HepG2 (cell line): Measurements from ENCODE around the gene CAPN11.

Experiments used
- BRCA1 ChIP-seq: sonication (generic); formaldehyde crosslinking; IDR thresholded peaks from 2 replicates; pipeline ENCODE4 v1.4.0; 2020; ENCODE audit warnings: missing genetic modification reagents
- EZH2 ChIP-seq: conservative IDR thresholded peaks from 2 replicates; pipeline ENCODE4 v1.6.1; 2012; ENCODE audit warnings: mild to moderate bottlenecking, low read depth, low read length, moderate library complexity
- KLF9 ChIP-seq: IDR thresholded peaks from 2 replicates; pipeline ENCODE4 v1.6.1; 2016; ENCODE audit warnings: low read depth
- MAFK ChIP-seq, 2 experiments: IDR thresholded peaks in 1 of 2; conservative IDR thresholded peaks in 1 of 2; 2 replicates each; pipeline ENCODE4 v1.6.1; 2011; ENCODE audit warnings: improper control_type of control experiment in 2 of 2, low read length in 2 of 2
- ZBTB49 ChIP-seq: sonication (generic); formaldehyde crosslinking; IDR thresholded peaks from 2 replicates; pipeline ENCODE4 v1.4.0; 2020; ENCODE audit warnings: missing genetic modification reagents, borderline replicate concordance
- ZFX ChIP-seq: sonication (generic); formaldehyde crosslinking; IDR thresholded peaks from 2 replicates; pipeline ENCODE4 v1.4.0; 2020; ENCODE audit warnings: mild to moderate bottlenecking, low read depth, missing genetic modification reagents, moderate library complexity
- TF ChIP-seq, protein P1 (sequence below): sonication (generic); formaldehyde crosslinking; IDR thresholded peaks from 2 replicates; pipeline ENCODE4 v1.5.0; 2020; ENCODE audit warnings: mild to moderate bottlenecking, missing genetic modification reagents, borderline replicate concordance

- TF ChIP-seq KLF9 (no peak), ZBTB49 (CRISPR knock-in tag) (no peak), BRCA1 (no peak), MAFK (conservative IDR thresholded peaks at IDR 0.05 in 1 of 2, IDR thresholded peaks at IDR 0.05 in 1 of 2; ENCODE audit: low read length in 2 of 2) (no peak), EZH2 (no peak), ZFX (no peak)
- TF ChIP-seq, protein P1, sequence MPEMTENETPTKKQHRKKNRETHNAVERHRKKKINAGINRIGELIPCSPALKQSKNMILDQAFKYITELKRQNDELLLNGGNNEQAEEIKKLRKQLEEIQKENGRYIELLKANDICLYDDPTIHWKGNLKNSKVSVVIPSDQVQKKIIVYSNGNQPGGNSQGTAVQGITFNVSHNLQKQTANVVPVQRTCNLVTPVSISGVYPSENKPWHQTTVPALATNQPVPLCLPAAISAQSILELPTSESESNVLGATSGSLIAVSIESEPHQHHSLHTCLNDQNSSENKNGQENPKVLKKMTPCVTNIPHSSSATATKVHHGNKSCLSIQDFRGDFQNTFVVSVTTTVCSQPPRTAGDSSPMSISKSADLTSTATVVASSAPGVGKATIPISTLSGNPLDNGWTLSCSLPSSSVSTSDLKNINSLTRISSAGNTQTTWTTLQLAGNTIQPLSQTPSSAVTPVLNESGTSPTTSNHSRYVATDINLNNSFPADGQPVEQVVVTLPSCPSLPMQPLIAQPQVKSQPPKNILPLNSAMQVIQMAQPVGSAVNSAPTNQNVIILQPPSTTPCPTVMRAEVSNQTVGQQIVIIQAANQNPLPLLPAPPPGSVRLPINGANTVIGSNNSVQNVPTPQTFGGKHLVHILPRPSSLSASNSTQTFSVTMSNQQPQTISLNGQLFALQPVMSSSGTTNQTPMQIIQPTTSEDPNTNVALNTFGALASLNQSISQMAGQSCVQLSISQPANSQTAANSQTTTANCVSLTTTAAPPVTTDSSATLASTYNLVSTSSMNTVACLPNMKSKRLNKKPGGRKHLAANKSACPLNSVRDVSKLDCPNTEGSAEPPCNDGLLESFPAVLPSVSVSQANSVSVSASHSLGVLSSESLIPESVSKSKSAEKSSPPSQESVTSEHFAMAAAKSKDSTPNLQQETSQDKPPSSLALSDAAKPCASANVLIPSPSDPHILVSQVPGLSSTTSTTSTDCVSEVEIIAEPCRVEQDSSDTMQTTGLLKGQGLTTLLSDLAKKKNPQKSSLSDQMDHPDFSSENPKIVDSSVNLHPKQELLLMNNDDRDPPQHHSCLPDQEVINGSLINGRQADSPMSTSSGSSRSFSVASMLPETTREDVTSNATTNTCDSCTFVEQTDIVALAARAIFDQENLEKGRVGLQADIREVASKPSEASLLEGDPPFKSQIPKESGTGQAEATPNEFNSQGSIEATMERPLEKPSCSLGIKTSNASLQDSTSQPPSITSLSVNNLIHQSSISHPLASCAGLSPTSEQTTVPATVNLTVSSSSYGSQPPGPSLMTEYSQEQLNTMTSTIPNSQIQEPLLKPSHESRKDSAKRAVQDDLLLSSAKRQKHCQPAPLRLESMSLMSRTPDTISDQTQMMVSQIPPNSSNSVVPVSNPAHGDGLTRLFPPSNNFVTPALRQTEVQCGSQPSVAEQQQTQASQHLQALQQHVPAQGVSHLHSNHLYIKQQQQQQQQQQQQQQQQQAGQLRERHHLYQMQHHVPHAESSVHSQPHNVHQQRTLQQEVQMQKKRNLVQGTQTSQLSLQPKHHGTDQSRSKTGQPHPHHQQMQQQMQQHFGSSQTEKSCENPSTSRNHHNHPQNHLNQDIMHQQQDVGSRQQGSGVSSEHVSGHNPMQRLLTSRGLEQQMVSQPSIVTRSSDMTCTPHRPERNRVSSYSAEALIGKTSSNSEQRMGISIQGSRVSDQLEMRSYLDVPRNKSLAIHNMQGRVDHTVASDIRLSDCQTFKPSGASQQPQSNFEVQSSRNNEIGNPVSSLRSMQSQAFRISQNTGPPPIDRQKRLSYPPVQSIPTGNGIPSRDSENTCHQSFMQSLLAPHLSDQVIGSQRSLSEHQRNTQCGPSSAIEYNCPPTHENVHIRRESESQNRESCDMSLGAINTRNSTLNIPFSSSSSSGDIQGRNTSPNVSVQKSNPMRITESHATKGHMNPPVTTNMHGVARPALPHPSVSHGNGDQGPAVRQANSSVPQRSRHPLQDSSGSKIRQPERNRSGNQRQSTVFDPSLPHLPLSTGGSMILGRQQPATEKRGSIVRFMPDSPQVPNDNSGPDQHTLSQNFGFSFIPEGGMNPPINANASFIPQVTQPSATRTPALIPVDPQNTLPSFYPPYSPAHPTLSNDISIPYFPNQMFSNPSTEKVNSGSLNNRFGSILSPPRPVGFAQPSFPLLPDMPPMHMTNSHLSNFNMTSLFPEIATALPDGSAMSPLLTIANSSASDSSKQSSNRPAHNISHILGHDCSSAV (CRISPR knock-in tag) = no peak
These were observed 27.5 kb downstream of the CAPN11 start for GRCh38 chr6:44185953-44186634.
